ENCODE data around the gene SSB. TPM values are rescaled to one million over a fixed set of nuclear protein-coding genes. Genes with fewer than 3 reads are reported as not detected.
"Not testable (repeated sequence)": the region's sequence is repeated elsewhere in the genome, so short reads cannot be mapped to it uniquely, and the experiment has no call there.

The SSB gene
- total RNA-seq, 1 donor from 2014 or later, result 100 TPM

DNA sequence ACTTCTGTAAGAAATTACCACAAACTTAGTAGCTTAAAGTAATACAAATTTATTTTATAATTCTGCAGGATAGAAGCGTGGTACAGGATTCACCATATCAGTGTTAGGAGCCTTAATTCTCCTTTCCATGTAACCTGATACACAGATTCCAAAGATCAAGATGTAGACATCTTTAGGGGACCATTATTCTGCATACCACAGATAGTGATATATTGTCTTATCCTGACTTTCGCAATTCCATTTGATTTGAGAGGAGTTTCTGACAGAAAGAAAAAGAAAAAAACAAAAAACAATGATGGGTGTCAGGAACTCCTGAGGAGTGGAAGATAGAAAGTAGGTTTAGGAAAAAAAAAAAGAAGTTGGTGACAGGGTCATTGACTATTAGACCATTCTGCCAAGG lies 40.9 kb upstream of the SSB start:
- Histone ChIP-seq H3K36me3 (ENCODE audit: control insufficient read depth, insufficient read depth, low read length) (no peaks in the 10 kb centered on the region), H3K4me3 (ENCODE audit: low read depth, low read length) (no peak overlapping the region), H3K27me3 (ENCODE audit: control insufficient read depth, insufficient read depth, low read length) (no peaks in the 10 kb centered on the region)
- no peak for DNase-seq (ENCODE audit: low read depth)
- TF ChIP-seq CTCF (IDR thresholded peaks at IDR 0.05; ENCODE audit: insufficient read depth, low read length, poor library complexity, severe bottlenecking), result no peak

- Histone ChIP-seq H3K27me3 (ENCODE audit: control insufficient read depth, insufficient read depth, low read length) (no peaks in the 10 kb centered on the region), H3K36me3 (ENCODE audit: control insufficient read depth, insufficient read depth, low read length) (no peaks in the 10 kb centered on the region), H3K4me3 (ENCODE audit: low read depth, low read length) (no peak overlapping the region)
- DNase-seq (ENCODE audit: low read depth), result no peak
- TF ChIP-seq CTCF (IDR thresholded peaks at IDR 0.05; ENCODE audit: insufficient read depth, low read length, poor library complexity, severe bottlenecking), result no peak
Observed at GRCh38 chr2:169759987-169760386, 38.7 kb upstream of the SSB start.

DNA sequence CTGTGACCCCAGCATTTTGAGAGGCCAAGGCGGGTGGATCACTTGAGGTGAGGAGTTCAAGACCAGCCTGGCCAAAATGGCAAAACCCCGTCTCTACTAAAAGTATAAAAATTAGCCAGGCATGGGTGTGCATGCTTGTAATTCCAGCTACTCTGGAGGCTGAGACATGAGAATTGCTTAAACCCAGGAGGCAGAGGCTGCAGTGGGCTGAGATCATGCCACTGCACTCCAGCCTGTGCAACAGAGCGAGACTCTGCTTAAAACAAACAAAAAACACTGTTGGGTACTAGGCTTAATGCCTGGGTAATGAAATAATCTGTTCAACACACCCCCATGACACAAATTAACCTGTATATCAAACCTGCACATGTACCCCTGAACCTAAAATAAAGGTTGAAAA lies 37.9 kb upstream of the SSB start:
- H3K36me3 ChIP-seq (ENCODE audit: control insufficient read depth, insufficient read depth, low read length); H3K27me3 ChIP-seq (ENCODE audit: control insufficient read depth, insufficient read depth, low read length); H3K4me3 ChIP-seq (ENCODE audit: low read depth, low read length); DNase-seq (ENCODE audit: low read depth): not testable (repeated sequence)

DNA sequence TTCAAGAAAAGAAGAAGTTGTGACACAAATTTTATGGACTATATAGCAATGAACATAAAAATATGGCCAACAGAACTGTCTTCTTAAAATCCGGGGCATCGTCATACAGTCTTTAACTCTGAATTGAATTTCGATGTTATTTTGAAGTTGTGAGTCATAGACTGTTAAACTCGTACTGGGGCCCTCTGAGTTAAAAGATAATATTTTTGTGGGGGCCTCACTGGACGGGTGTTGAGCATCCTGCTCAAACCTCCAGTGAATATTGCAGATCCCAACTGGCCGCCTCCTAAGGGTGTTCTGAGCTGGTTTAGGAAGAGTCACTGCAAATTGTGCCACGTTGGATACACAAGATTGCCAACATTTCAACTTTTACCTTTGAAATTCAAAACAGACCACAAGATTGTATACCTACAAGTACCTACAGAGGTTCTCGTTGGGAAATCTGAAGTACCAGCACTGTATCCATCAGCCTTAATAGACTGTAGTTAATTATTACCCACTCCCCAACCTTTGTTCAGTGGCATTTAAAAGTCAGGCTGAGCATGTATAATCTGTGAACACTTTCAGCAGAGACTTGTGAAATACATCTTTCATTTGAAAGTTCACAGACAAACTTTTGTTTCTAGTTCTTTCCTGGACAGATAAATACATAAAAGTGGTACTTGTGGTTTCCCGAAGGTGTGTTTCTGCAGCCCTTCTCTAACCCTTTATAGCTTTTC lies 37.3 kb upstream of the SSB start:
- no peaks in the 10 kb centered on the region for H3K36me3 ChIP-seq (ENCODE audit: control insufficient read depth, insufficient read depth, low read length)
- no peaks in the 10 kb centered on the region for H3K27me3 ChIP-seq (ENCODE audit: control insufficient read depth, insufficient read depth, low read length)
- no peak for TF ChIP-seq CTCF (IDR thresholded peaks at IDR 0.05; ENCODE audit: insufficient read depth, low read length, poor library complexity, severe bottlenecking)
- no peak overlapping the region for H3K4me3 ChIP-seq (ENCODE audit: low read depth, low read length)
- no peak for DNase-seq (ENCODE audit: low read depth)

DNA sequence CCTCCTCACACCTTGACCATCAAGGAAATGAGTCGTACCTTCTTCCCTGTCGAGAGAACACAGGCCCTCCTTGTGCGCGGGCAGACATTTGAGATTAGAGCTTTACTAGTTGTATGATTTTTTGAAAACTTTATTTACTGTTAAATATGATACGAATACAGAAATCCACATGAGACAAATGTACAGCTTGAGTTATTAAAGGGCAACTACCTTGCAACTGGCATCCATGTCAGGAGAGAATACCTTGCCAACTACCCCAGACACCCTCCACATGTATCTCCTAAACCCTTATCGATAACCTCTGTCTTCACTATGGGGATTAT lies 36.7 kb upstream of the SSB start:
- TF ChIP-seq CTCF (IDR thresholded peaks at IDR 0.05; ENCODE audit: insufficient read depth, low read length, poor library complexity, severe bottlenecking), result no peak
- Histone ChIP-seq H3K4me3 (ENCODE audit: low read depth, low read length) (no peak overlapping the region), H3K27me3 (ENCODE audit: control insufficient read depth, insufficient read depth, low read length) (no peaks in the 10 kb centered on the region), H3K36me3 (ENCODE audit: control insufficient read depth, insufficient read depth, low read length) (no peaks in the 10 kb centered on the region)
- no peak for DNase-seq (ENCODE audit: low read depth)

GRCh38 chr2:169765523-169765922 lies 33.1 kb upstream of the SSB start:
- DNase-seq (ENCODE audit: low read depth), result no peak
- no peak overlapping the region for H3K4me3 ChIP-seq (ENCODE audit: low read depth, low read length)
- TF ChIP-seq CTCF (IDR thresholded peaks at IDR 0.05; ENCODE audit: insufficient read depth, low read length, poor library complexity, severe bottlenecking), result no peak
- peaks cover 15% of the 10 kb centered on the region for H3K27me3 ChIP-seq (ENCODE audit: control insufficient read depth, insufficient read depth, low read length)
- no peaks in the 10 kb centered on the region for H3K36me3 ChIP-seq (ENCODE audit: control insufficient read depth, insufficient read depth, low read length)

All from kidney epithelial cell (primary cell).